H9 (cell line): ENCODE data around the gene FUNDC2. TPM values are rescaled to one million over a fixed set of nuclear protein-coding genes. Genes with fewer than 3 reads are reported as not detected.
A peak's percentile ranks its signal among the peaks of the same experiment; 100 is the strongest.

Experiments
- DNase-seq: peaks from one replicate; pipeline ENCODE4 v3.0.0-alpha.2; 2017
- H2AFZ ChIP-seq: one replicate; pipeline ENCODE4 v1.6.1; 2013; ENCODE audit warnings: mild to moderate bottlenecking, low read length, control low read depth, moderate library complexity
- H2AK5ac ChIP-seq: 2 replicates; pipeline ENCODE4 v1.6.1; 2013; ENCODE audit warnings: low read length, control low read depth, mixed read lengths; ENCODE audit not compliant: insufficient read length
- H2BK120ac ChIP-seq: one replicate; pipeline ENCODE4 v1.6.1; 2013; ENCODE audit warnings: low read depth, mild to moderate bottlenecking, low read length, control low read depth, inconsistent platforms; ENCODE audit not compliant: poor library complexity, severe bottlenecking
- H2BK12ac ChIP-seq: 2 replicates; pipeline ENCODE4 v1.6.1; 2013; ENCODE audit warnings: low read length, control low read depth, mixed read lengths, low read depth; ENCODE audit not compliant: insufficient read length
- H2BK15ac ChIP-seq: 2 replicates; pipeline ENCODE4 v1.6.1; 2013; ENCODE audit warnings: low read depth, low read length, control low read depth
- H2BK20ac ChIP-seq: one replicate; pipeline ENCODE4 v1.6.1; 2013; ENCODE audit warnings: low read depth, mild to moderate bottlenecking, low read length, control low read depth, inconsistent platforms; ENCODE audit not compliant: poor library complexity, severe bottlenecking
- H2BK5ac ChIP-seq: 2 replicates; pipeline ENCODE4 v1.6.1; 2013; ENCODE audit warnings: low read length, control low read depth, mixed read lengths; ENCODE audit not compliant: insufficient read length
- H3K14ac ChIP-seq: 2 replicates; pipeline ENCODE4 v1.6.1; 2013; ENCODE audit warnings: low read length, control low read depth; ENCODE audit not compliant: insufficient read depth
- H3K18ac ChIP-seq: 2 replicates; pipeline ENCODE4 v1.6.1; 2013; ENCODE audit warnings: low read depth, mild to moderate bottlenecking, mixed read lengths, low read length, control low read depth; ENCODE audit not compliant: insufficient read length
- H3K23ac ChIP-seq: 2 replicates; pipeline ENCODE4 v1.6.1; 2013; ENCODE audit warnings: low read length, control low read depth, mixed read lengths, low read depth; ENCODE audit not compliant: insufficient read length
- H3K23me2 ChIP-seq: 2 replicates; pipeline ENCODE4 v1.6.1; 2013; ENCODE audit warnings: low read depth, mild to moderate bottlenecking, mixed read lengths, low read length, control low read depth; ENCODE audit not compliant: insufficient read length, poor library complexity, severe bottlenecking
- H3K27ac ChIP-seq: 2 replicates; pipeline ENCODE4 v1.5.1; 2013; ENCODE audit warnings: low read length, control low read depth, mixed read lengths, low read depth; ENCODE audit not compliant: insufficient read length
- H3K27me3 ChIP-seq: 2 replicates; pipeline ENCODE4 v1.6.1; 2013; ENCODE audit warnings: low read length, control low read depth, inconsistent platforms; ENCODE audit not compliant: insufficient read depth
- H3K4ac ChIP-seq: 2 replicates; pipeline ENCODE4 v1.6.1; 2013; ENCODE audit warnings: low read depth, mild to moderate bottlenecking, control low read depth, inconsistent platforms, low read length, moderate library complexity
- H3K4me1 ChIP-seq: 2 replicates; pipeline ENCODE4 v1.6.1; 2013; ENCODE audit warnings: low read length, control low read depth, inconsistent platforms; ENCODE audit not compliant: insufficient read depth
- H3K4me2 ChIP-seq: 2 replicates; pipeline ENCODE4 v1.6.1; 2013; ENCODE audit warnings: low read length, control low read depth, mixed read lengths; ENCODE audit not compliant: insufficient read length, insufficient read depth
- H3K56ac ChIP-seq: 2 replicates; pipeline ENCODE4 v1.6.1; 2013; ENCODE audit warnings: low read depth, mild to moderate bottlenecking, mixed read lengths, low read length, control low read depth; ENCODE audit not compliant: insufficient read length
- H3K79me1 ChIP-seq: 2 replicates; pipeline ENCODE4 v1.6.1; 2013; ENCODE audit warnings: low read depth, mild to moderate bottlenecking, moderate library complexity, low read length, control low read depth, inconsistent platforms; ENCODE audit not compliant: insufficient read depth, poor library complexity, severe bottlenecking
- H3K79me2 ChIP-seq: 2 replicates; pipeline ENCODE4 v1.6.1; 2013; ENCODE audit warnings: low read length, control low read depth, inconsistent platforms; ENCODE audit not compliant: insufficient read depth
- H3K9ac ChIP-seq: 2 replicates; pipeline ENCODE4 v1.6.1; 2013; ENCODE audit warnings: low read length, control low read depth, mixed read lengths; ENCODE audit not compliant: insufficient read length; ENCODE audit errors: extremely low read depth
- H3K9me3 ChIP-seq: one replicate; pipeline ENCODE4 v1.6.1; 2013; ENCODE audit warnings: low read depth, low read length, inconsistent platforms; ENCODE audit not compliant: control insufficient read depth
- H3T11ph ChIP-seq: one replicate; pipeline ENCODE4 v1.6.1; 2013; ENCODE audit warnings: mild to moderate bottlenecking, low read length, control low read depth, inconsistent platforms
- H4K20me1 ChIP-seq: one replicate; pipeline ENCODE4 v1.6.1; 2013; ENCODE audit not compliant: control insufficient read depth, insufficient read length, insufficient read depth
- H4K5ac ChIP-seq: 2 replicates; pipeline ENCODE4 v1.6.1; 2013; ENCODE audit warnings: low read depth, mild to moderate bottlenecking, mixed read lengths, low read length, control low read depth; ENCODE audit not compliant: insufficient read length
- H4K8ac ChIP-seq: replicated peaks from 2 replicates; pipeline ENCODE4 v1.6.1; 2013; ENCODE audit warnings: low read length, control low read depth, mixed read lengths, low read depth; ENCODE audit not compliant: insufficient read length
- H4K91ac ChIP-seq: 2 replicates; pipeline ENCODE4 v1.6.1; 2013; ENCODE audit warnings: low read depth, mild to moderate bottlenecking, moderate library complexity, mixed read lengths, low read length, control low read depth; ENCODE audit not compliant: insufficient read length
- H3K27ac Mint-ChIP-seq, 3 experiments: 2 replicates in 2 of 3; 3 replicates in 1 of 3; pipeline ENCODE4 v1.8.0; 2020 to 2021; ENCODE audit warnings: mixed read lengths in 3 of 3, mild to moderate bottlenecking in 1 of 3, moderate library complexity in 1 of 3
- H3K27me3 Mint-ChIP-seq: 2 replicates; pipeline ENCODE4 v1.8.0; 2021; ENCODE audit warnings: low read depth, mild to moderate bottlenecking, moderate library complexity, mixed read lengths
- H3K36me3 Mint-ChIP-seq, 3 experiments: 2 replicates in 2 of 3; 3 replicates in 1 of 3; pipeline ENCODE4 v1.8.0; 2020 to 2021; ENCODE audit warnings: low read depth in 3 of 3, mixed read lengths in 3 of 3; ENCODE audit not compliant: insufficient read depth in 1 of 3
- H3K4me1 Mint-ChIP-seq, 2 experiments: 2 replicates each; pipeline ENCODE4 v1.8.0; 2020; ENCODE audit warnings: mixed read lengths in 2 of 2
- H3K4me3 Mint-ChIP-seq, 2 experiments: 2 replicates in 1 of 2; 3 replicates in 1 of 2; pipeline ENCODE4 v1.8.0; 2020 to 2021; ENCODE audit warnings: mild to moderate bottlenecking in 2 of 2, mixed read lengths in 2 of 2, moderate library complexity in 1 of 2
- H3K9me3 Mint-ChIP-seq, 2 experiments: 2 replicates in 1 of 2; 3 replicates in 1 of 2; pipeline ENCODE4 v1.8.0; 2020; ENCODE audit warnings: mild to moderate bottlenecking in 2 of 2, mixed read lengths in 2 of 2, moderate library complexity in 1 of 2
- whole genome bisulfite sequencing: extraction: QIAGEN DNeasy Blood & Tissue Kit; methylation state at CpG from one replicate; pipeline ENCODE4 v1.1.7; 2013; ENCODE audit warnings: missing lambda C conversion rate, low lambda C conversion rate, mixed read lengths; ENCODE audit not compliant: insufficient read length; ENCODE audit errors: extremely low coverage; 5-methylcytosine and 5-hydroxymethylcytosine counted together
- total RNA-seq: library from RNA; stranded (reverse); gene quantifications from 2 replicates; pipeline ENCODE4 v1.2.1, GENCODE V29; 2021
- TF ChIP-seq, protein P1 (sequence below): fragments of 200-600 bp; sonication (generic); conservative IDR thresholded peaks from 3 replicates; pipeline ENCODE4 v1.8.0; 2021; ENCODE audit warnings: antibody characterized with exemption, mild to moderate bottlenecking

FUNDC2 gene
- total RNA-seq, 1 experiment from 2014 or later = 62.1 TPM

DNA sequence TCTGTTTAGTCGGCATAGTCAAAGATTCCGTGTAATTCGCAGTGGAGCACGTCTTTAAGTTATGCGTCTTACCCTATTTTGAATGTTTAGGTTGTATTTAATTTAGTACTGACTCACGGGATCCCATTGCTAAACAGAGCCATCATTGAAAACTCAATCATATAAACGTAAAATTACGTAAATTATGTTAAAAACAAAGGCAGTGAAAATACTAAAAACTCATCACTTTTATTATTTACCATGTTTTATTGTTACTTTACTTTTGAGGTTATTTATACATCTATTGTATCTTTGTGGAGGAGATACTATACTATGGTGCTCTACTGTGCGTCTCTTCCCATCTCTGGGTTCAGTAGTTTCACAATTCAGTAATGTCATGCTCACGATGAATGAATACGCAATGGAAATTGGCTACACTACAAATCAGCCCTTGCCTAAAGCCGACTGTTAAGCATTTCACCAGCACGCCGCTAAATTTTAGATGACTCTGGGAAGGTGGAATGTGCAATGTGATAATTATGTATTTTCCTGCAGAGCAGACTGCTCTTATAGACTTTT lies 944 bp downstream of the FUNDC2 start:
- DNase-seq = no peak
- peak overlapping the region; percentile 85 for H3K18ac ChIP-seq
- no peaks in the 10 kb centered on the region for H3K27me3 Mint-ChIP-seq
- no peak overlapping the region for H2BK15ac ChIP-seq
- no peak overlapping the region for H2AK5ac ChIP-seq
- H3K4ac ChIP-seq = no peak overlapping the region; the same call in 1 of the 2 replicates
- no peak overlapping the region for H2AFZ ChIP-seq
- H2BK5ac ChIP-seq = no peak overlapping the region
- H3K36me3 Mint-ChIP-seq = peaks cover 3 to 7% (median 4%) of the 10 kb centered on the region in 3 experiments; a peak in 5 of 7 replicates
- peak overlapping the region in 1 of 3 experiments; percentile 90; a peak in 3 of 7 replicates for H3K27ac Mint-ChIP-seq
- H4K20me1 ChIP-seq = no peaks in the 10 kb centered on the region
- no peaks in the 10 kb centered on the region for H3K27me3 ChIP-seq
- no peak overlapping the region for H2BK12ac ChIP-seq
- peak overlapping the region; percentile 78 to 87 for H3K4me3 Mint-ChIP-seq
- peaks cover 58 to 62% of the 10 kb centered on the region in 2 experiments for H3K9me3 Mint-ChIP-seq
- H3K4me1 Mint-ChIP-seq = peaks cover 4 to 6% of the 10 kb centered on the region in 2 experiments
- peak overlapping the region; percentile 79 for H3K9ac ChIP-seq
- no peak overlapping the region for H3K23ac ChIP-seq
- H4K91ac ChIP-seq = no peak overlapping the region
- H3K4me1 ChIP-seq = no peaks in the 10 kb centered on the region
- H4K5ac ChIP-seq = peak overlapping the region; percentile 75
- no peak overlapping the region for H3K27ac ChIP-seq
- H3T11ph ChIP-seq = no peak overlapping the region
- H3K14ac ChIP-seq = peak overlapping the region; percentile 39; the same call in 1 of the 2 replicates
- no peak overlapping the region for H2BK120ac ChIP-seq
- H3K9me3 ChIP-seq = peaks cover 26% of the 10 kb centered on the region
- no peak overlapping the region for H2BK20ac ChIP-seq
- H3K23me2 ChIP-seq = no peaks in the 10 kb centered on the region
- no peak overlapping the region for H4K8ac ChIP-seq
- peak overlapping the region; percentile 87 for H3K4me2 ChIP-seq
- no peaks in the 10 kb centered on the region for H3K79me1 ChIP-seq
- no CpG with 5 or more reads among the region's 14 CpGs for WGBS
- H3K79me2 ChIP-seq = no peaks in the 10 kb centered on the region
- TF ChIP-seq, protein P1, sequence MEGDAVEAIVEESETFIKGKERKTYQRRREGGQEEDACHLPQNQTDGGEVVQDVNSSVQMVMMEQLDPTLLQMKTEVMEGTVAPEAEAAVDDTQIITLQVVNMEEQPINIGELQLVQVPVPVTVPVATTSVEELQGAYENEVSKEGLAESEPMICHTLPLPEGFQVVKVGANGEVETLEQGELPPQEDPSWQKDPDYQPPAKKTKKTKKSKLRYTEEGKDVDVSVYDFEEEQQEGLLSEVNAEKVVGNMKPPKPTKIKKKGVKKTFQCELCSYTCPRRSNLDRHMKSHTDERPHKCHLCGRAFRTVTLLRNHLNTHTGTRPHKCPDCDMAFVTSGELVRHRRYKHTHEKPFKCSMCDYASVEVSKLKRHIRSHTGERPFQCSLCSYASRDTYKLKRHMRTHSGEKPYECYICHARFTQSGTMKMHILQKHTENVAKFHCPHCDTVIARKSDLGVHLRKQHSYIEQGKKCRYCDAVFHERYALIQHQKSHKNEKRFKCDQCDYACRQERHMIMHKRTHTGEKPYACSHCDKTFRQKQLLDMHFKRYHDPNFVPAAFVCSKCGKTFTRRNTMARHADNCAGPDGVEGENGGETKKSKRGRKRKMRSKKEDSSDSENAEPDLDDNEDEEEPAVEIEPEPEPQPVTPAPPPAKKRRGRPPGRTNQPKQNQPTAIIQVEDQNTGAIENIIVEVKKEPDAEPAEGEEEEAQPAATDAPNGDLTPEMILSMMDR = no peak
- no peak overlapping the region for H3K56ac ChIP-seq
